HFFc6 (cell line): ENCODE measurements around the gene FRAT2. TPM values are rescaled to one million over a fixed set of nuclear protein-coding genes. Genes with fewer than 3 reads are reported as not detected.
A peak's percentile ranks its signal among the peaks of the same experiment; 100 is the strongest.
"Not testable (repeated sequence)": the region's sequence is repeated elsewhere in the genome, so short reads cannot be mapped to it uniquely, and the experiment has no call there.

Experiments
- DNase-seq: peaks from one replicate; pipeline ENCODE4 v3.0.0-alpha.2; 2018
- H3K27ac Mint-ChIP-seq: 2 replicates; pipeline ENCODE4 v1.8.0; 2020; ENCODE audit warnings: mild to moderate bottlenecking, mixed read lengths
- H3K27me3 Mint-ChIP-seq: 2 replicates; pipeline ENCODE4 v1.8.0; 2021; ENCODE audit warnings: mild to moderate bottlenecking, moderate library complexity, mixed read lengths; ENCODE audit not compliant: insufficient read depth
- H3K36me3 Mint-ChIP-seq: 2 replicates; pipeline ENCODE4 v1.8.0; 2021; ENCODE audit warnings: low read depth, mixed read lengths
- H3K4me1 Mint-ChIP-seq: 2 replicates; pipeline ENCODE4 v1.8.0; 2020; ENCODE audit warnings: low read depth, mixed read lengths
- H3K4me3 Mint-ChIP-seq: 2 replicates; pipeline ENCODE4 v1.8.0; 2020; ENCODE audit warnings: mild to moderate bottlenecking, moderate library complexity, mixed read lengths
- H3K9me3 Mint-ChIP-seq: 2 replicates; pipeline ENCODE4 v1.8.0; 2020; ENCODE audit warnings: mild to moderate bottlenecking, mixed read lengths
- total RNA-seq, 6 experiments: library from RNA; stranded (reverse); fragmentation: NEBNext Ultra II Directional; extraction: Animal tissue kit (Norgen Biotek cat#: 25700); gene quantifications; 2 replicates in 1 of 6; 3 replicates in 5 of 6; pipeline ENCODE4 v1.2.3, GENCODE V29; 2021
- TF ChIP-seq, protein P1 (sequence below): fragments of 200-600 bp; sonication (generic); IDR thresholded peaks from 2 replicates; pipeline ENCODE4 v1.5.0; 2021; ENCODE audit warnings: antibody characterized with exemption, mild to moderate bottlenecking

The FRAT2 gene
- total RNA-seq, 6 experiments from 2014 or later = 2.2 to 2.9 (median 2.6) TPM

DNA sequence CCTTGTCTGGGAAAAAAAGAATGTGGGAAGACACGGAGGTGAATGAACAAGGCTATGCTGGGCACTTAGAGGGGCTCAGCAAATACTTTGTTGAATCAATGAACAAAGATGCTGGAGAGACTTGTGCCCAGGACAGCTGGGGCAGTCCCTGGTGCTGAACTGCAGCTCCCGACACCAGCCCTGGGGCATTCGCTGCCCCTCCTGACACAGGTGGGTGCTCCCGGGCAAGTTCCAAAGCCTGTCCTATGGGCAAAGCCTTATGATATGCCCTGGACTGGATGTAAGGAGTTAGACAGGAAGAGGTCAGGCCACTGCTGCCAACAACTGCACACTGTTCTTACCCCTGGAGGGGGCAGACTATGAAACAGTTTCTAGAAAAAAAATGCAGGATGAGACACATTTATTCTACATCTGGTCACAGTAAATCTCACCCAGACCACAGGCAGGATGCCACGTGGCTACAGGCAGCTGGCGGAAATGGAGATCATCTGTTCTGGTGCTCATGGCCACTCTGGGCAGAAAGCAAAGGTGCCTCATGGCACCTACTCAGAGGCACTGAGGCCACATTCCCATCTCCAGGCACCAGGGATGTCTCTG lies 21.9 kb upstream of the FRAT2 start:
- no peaks in the 10 kb centered on the region for H3K4me1 Mint-ChIP-seq
- peaks cover 21% of the 10 kb centered on the region for H3K36me3 Mint-ChIP-seq
- H3K27me3 Mint-ChIP-seq = no peaks in the 10 kb centered on the region
- no peak overlapping the region for H3K27ac Mint-ChIP-seq
- H3K9me3 Mint-ChIP-seq = no peaks in the 10 kb centered on the region
- no peak overlapping the region for H3K4me3 Mint-ChIP-seq
- DNase-seq = no peak
- TF ChIP-seq, protein P1, sequence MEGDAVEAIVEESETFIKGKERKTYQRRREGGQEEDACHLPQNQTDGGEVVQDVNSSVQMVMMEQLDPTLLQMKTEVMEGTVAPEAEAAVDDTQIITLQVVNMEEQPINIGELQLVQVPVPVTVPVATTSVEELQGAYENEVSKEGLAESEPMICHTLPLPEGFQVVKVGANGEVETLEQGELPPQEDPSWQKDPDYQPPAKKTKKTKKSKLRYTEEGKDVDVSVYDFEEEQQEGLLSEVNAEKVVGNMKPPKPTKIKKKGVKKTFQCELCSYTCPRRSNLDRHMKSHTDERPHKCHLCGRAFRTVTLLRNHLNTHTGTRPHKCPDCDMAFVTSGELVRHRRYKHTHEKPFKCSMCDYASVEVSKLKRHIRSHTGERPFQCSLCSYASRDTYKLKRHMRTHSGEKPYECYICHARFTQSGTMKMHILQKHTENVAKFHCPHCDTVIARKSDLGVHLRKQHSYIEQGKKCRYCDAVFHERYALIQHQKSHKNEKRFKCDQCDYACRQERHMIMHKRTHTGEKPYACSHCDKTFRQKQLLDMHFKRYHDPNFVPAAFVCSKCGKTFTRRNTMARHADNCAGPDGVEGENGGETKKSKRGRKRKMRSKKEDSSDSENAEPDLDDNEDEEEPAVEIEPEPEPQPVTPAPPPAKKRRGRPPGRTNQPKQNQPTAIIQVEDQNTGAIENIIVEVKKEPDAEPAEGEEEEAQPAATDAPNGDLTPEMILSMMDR = no peak

DNA sequence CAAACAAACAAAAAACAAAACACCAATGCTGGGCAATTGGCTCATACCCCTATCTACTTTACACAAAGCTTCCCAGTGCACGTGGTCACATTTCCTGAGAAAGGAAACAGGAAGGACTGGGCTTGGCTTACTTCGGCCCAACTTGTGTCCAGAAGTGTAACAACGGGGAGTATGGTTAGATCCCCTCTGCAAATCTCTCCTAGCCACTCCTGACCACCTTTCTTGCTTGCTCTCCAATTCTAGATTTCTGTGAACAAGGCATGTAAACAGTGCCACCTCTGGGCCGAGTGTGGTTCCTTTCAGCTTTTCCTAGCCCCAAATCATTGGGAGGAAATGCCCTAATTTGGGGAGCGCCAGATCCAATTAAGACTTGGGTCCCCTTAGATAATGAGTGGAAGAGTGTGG lies 21.0 kb upstream of the FRAT2 start:
- H3K9me3 Mint-ChIP-seq = no peaks in the 10 kb centered on the region
- no peak for DNase-seq
- TF ChIP-seq, protein P1 = peak; percentile 34; the same call in 1 of the 2 replicates
- H3K4me3 Mint-ChIP-seq = no peak overlapping the region
- H3K27me3 Mint-ChIP-seq = no peaks in the 10 kb centered on the region
- H3K4me1 Mint-ChIP-seq = no peaks in the 10 kb centered on the region
- H3K27ac Mint-ChIP-seq = no peak overlapping the region
- H3K36me3 Mint-ChIP-seq = peaks cover 21% of the 10 kb centered on the region

DNA sequence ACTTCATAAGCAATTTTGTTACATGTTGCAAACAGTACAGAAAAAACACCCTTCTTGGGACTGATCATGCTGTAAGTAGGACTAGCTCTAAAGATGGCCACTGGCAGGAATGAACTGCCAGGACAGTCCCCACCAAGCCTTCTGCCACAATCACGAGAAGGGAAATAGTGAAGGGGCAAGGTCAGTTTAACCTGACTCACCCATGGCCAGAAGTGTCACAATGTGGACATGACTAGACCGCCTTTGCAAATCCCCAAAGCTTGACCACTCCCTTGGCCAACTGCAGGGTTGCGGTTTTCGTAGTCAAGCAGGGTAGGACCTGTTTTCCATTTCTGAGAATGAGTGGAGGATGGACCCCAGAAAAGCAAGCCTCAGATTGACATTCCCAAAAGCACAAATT lies 19.4 kb upstream of the FRAT2 start:
- H3K27me3 Mint-ChIP-seq = no peaks in the 10 kb centered on the region
- TF ChIP-seq, protein P1 = no peak
- no peak overlapping the region for H3K27ac Mint-ChIP-seq
- peaks cover 19% of the 10 kb centered on the region for H3K36me3 Mint-ChIP-seq
- no peaks in the 10 kb centered on the region for H3K9me3 Mint-ChIP-seq
- no peak overlapping the region for H3K4me3 Mint-ChIP-seq
- no peak for DNase-seq
- H3K4me1 Mint-ChIP-seq = no peaks in the 10 kb centered on the region

DNA sequence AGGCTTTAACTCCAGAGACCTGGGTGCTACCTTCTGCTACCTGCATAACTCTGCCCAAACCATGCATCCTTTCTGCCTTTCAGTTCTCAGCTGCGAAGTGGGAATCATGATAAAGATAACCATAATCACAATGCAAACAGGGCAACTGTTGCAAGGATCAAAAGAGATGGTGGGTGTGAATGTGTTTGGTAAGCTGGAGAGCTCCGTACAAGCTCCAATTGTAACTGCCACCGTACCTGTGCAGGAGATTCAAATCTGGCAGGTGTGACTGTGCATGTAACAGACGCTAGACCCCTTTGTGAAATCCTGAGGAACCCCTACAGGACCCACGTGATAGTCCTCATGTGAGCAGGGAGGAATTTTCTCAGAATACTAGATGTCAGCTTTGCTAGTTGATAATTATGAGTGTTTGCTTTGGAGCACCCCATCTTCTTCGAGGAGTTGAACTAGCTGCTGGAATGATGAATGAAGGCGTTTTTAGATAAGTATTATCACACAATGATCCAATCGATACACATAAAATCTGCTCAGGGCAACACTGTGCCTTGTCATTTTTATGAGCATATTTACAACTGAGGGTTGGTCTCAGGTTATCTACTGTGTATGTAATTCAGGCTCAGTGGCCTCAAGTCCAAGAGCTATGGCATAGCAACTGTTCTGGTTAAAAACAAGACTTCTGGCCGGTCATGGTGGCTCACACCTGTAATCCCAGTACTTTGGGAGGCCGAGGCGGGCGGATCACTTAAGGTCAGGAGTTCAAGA lies 15.4 kb upstream of the FRAT2 start:
- H3K4me1 Mint-ChIP-seq = no peaks in the 10 kb centered on the region; the same call in 1 of the 2 replicates
- H3K9me3 Mint-ChIP-seq = no peaks in the 10 kb centered on the region
- peaks cover 5% of the 10 kb centered on the region; the same call in 1 of the 2 replicates for H3K36me3 Mint-ChIP-seq
- no peak overlapping the region for H3K27ac Mint-ChIP-seq
- no peak for DNase-seq
- H3K27me3 Mint-ChIP-seq = no peaks in the 10 kb centered on the region
- H3K4me3 Mint-ChIP-seq = no peak overlapping the region
- TF ChIP-seq, protein P1 = no peak

DNA sequence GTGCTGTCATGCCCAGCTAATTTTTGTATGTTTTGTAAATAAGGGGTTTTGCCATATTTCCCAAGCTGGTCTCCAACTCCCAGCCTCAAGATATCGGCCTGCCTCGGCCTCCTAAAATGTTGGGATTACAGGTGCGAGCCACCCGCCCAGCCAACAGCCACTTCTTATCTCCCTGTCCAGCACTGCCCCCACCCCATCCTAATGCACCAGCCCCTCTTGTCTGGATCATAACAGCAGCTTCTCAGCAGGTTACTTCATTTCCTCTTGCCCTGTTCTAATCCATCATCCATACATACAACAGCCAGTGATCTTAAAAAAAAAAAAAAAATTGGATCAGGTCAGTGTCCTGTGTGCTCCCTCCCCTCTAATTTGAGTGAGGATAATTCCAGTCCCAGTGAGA lies 12.8 kb upstream of the FRAT2 start:
- no peaks in the 10 kb centered on the region for H3K9me3 Mint-ChIP-seq

DNA sequence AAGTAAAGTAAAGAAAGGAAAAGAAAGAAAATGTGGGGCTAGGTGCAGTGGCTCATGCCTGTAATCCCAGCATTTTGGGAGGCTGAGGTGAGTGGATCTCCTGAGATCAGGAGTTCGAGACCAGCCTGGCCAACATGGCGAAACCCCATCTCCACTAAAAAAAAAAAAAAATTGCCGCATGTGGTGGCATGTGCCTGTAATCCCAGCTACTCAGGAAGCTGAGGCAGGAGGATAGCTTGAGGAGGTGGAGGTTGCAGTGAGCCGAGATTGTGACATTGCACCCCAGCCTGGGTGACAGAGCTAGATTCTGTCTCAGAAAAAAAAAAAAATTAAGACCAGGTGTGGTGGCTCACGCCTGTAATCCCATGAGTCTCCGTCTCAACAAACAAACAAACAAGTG lies 9.1 kb upstream of the FRAT2 start:
- not testable (repeated sequence) for H3K4me3 Mint-ChIP-seq, H3K36me3 Mint-ChIP-seq, H3K4me1 Mint-ChIP-seq, H3K27me3 Mint-ChIP-seq, H3K9me3 Mint-ChIP-seq, DNase-seq, H3K27ac Mint-ChIP-seq

More for the DNA sequence above, 12.8 kb upstream of the FRAT2 start:
- H3K36me3 Mint-ChIP-seq = peaks cover 5% of the 10 kb centered on the region; the same call in 1 of the 2 replicates
- DNase-seq = no peak
- H3K27me3 Mint-ChIP-seq = peaks cover 4% of the 10 kb centered on the region
- no peaks in the 10 kb centered on the region; the same call in 1 of the 2 replicates for H3K4me1 Mint-ChIP-seq
- TF ChIP-seq, protein P1 = no peak
- H3K27ac Mint-ChIP-seq = no peak overlapping the region
- no peak overlapping the region for H3K4me3 Mint-ChIP-seq
